Liver (tissue), 9 donors: Measurements from ENCODE around the gene LRRN3. TPM values are rescaled to one million over a fixed set of nuclear protein-coding genes. Genes with fewer than 3 reads are reported as not detected.

ENCODE experiments used
- DNase-seq: peaks from one replicate; pipeline ENCODE4 v3.0.0-alpha.2; 2017; ENCODE audit warnings: low spot score
- H3K27ac ChIP-seq, 2 donors: one replicate each; pipeline ENCODE4 v1.7.0; 2013; ENCODE audit warnings: inconsistent platforms in 2 of 2, low read length in 2 of 2, control low read depth in 1 of 2, low read depth in 1 of 2, mild to moderate bottlenecking in 1 of 2
- H3K27me3 ChIP-seq, 4 donors: one replicate each; pipeline versions ENCODE4 v1.6.1 to v1.7.0; 2013; ENCODE audit warnings: low read length in 3 of 4, inconsistent platforms in 1 of 4, mild to moderate bottlenecking in 1 of 4, moderate library complexity in 1 of 4; ENCODE audit not compliant: control insufficient read depth in 4 of 4, insufficient read depth in 4 of 4
- H3K36me3 ChIP-seq, 4 donors: one replicate each; pipeline versions ENCODE4 v1.6.1 to v1.7.0; 2013; ENCODE audit warnings: low read length in 3 of 4, mild to moderate bottlenecking in 3 of 4, low read depth in 1 of 4, moderate library complexity in 1 of 4; ENCODE audit not compliant: control insufficient read depth in 4 of 4, insufficient read depth in 3 of 4
- H3K4me1 ChIP-seq, 4 donors: one replicate each; pipeline versions ENCODE4 v1.6.1 to v1.7.0; 2013; ENCODE audit warnings: low read length in 3 of 4, mild to moderate bottlenecking in 3 of 4, moderate library complexity in 1 of 4; ENCODE audit not compliant: control insufficient read depth in 4 of 4, insufficient read depth in 4 of 4
- H3K4me3 ChIP-seq, 3 donors: one replicate each; pipeline versions ENCODE4 v1.6.1 to v1.7.0; 2013; ENCODE audit warnings: low read length in 3 of 3, control low read depth in 1 of 3, low read depth in 1 of 3, mild to moderate bottlenecking in 1 of 3
- H3K9ac ChIP-seq, 2 donors: one replicate each; pipeline ENCODE4 v1.7.0; 2013; ENCODE audit warnings: low read length in 2 of 2, mild to moderate bottlenecking in 2 of 2, moderate library complexity in 2 of 2, control low read depth in 1 of 2, low read depth in 1 of 2
- H3K9me3 ChIP-seq, 4 donors: one replicate each; pipeline versions ENCODE4 v1.6.1 to v1.7.0; 2013; ENCODE audit warnings: low read length in 3 of 4; ENCODE audit not compliant: control insufficient read depth in 4 of 4
- EGR1 ChIP-seq, 2 donors: IDR thresholded peaks; 2 replicates each; pipeline ENCODE4 v1.6.1; 2016 to 2018; ENCODE audit warnings: antibody characterized with exemption in 2 of 2, low read depth in 2 of 2
- FOXA1 ChIP-seq: IDR thresholded peaks from 2 replicates; pipeline ENCODE4 v1.6.1; 2016; ENCODE audit warnings: antibody characterized with exemption
- FOXA2 ChIP-seq: IDR thresholded peaks from 2 replicates; pipeline ENCODE4 v1.6.1; 2016; ENCODE audit warnings: antibody characterized with exemption
- GABPA ChIP-seq, 2 donors: IDR thresholded peaks in 1 of 2; conservative IDR thresholded peaks in 1 of 2; 2 replicates each; pipeline ENCODE4 v1.6.1; 2016; ENCODE audit warnings: antibody characterized with exemption in 2 of 2, mild to moderate bottlenecking in 1 of 2, moderate library complexity in 1 of 2
- HNF4A ChIP-seq, 2 donors: conservative IDR thresholded peaks; 2 replicates each; pipeline ENCODE4 v1.6.1; 2016; ENCODE audit warnings: antibody characterized with exemption in 2 of 2, mild to moderate bottlenecking in 2 of 2
- HNF4G ChIP-seq: IDR thresholded peaks from 2 replicates; pipeline ENCODE4 v1.6.1; 2016; ENCODE audit warnings: antibody characterized with exemption
- JUND ChIP-seq, 2 donors: IDR thresholded peaks; 2 replicates each; pipeline ENCODE4 v1.6.1; 2016; ENCODE audit warnings: antibody characterized with exemption in 2 of 2
- NR2F2 ChIP-seq: IDR thresholded peaks from 2 replicates; pipeline ENCODE4 v1.6.1; 2016; ENCODE audit warnings: antibody characterized with exemption
- RAD21 ChIP-seq, 2 donors: IDR thresholded peaks; 2 replicates each; pipeline ENCODE4 v1.6.1; 2016; ENCODE audit warnings: antibody characterized with exemption in 2 of 2, mild to moderate bottlenecking in 2 of 2
- RXRA ChIP-seq, 2 donors: IDR thresholded peaks; 2 replicates each; pipeline ENCODE4 v1.6.1; 2017 to 2018; ENCODE audit warnings: antibody characterized with exemption in 2 of 2, mild to moderate bottlenecking in 1 of 2
- SP1 ChIP-seq: IDR thresholded peaks from 2 replicates; pipeline ENCODE4 v1.6.1; 2018; ENCODE audit warnings: antibody characterized with exemption, mild to moderate bottlenecking
- TAF1 ChIP-seq: conservative IDR thresholded peaks from 2 replicates; pipeline ENCODE4 v1.6.1; 2016; ENCODE audit warnings: antibody characterized with exemption, mild to moderate bottlenecking
- YY1 ChIP-seq: IDR thresholded peaks from 2 replicates; pipeline ENCODE4 v1.6.1; 2016; ENCODE audit warnings: antibody characterized with exemption, mild to moderate bottlenecking
- WGBS: extraction: QIAGEN DNeasy Blood & Tissue Kit; methylation state at CpG from one replicate; pipeline ENCODE4 v1.1.7; 2013; 5-methylcytosine and 5-hydroxymethylcytosine counted together
- polyA plus RNA-seq, 2 donors: library from polyadenylated mRNA; stranded (reverse) in 1 of 2; unstranded in 1 of 2; fragments of 200-250 nt in 1 of 2; fragments of >200 nt in 1 of 2; fragmentation: Nextera tagmentation in 1 of 2; extraction: Ambion mirVana in 1 of 2; gene quantifications; one replicate each; pipeline versions ENCODE4 v1.2.1 to v1.2.3, GENCODE V29; 2013 to 2015
- total RNA-seq, 2 donors: library from RNA; depleted of rRNA; stranded (reverse); fragments of >200 nt; gene quantifications; one replicate each; pipeline ENCODE4 v1.2.3, GENCODE V29; 2014
- TF ChIP-seq, protein P1 (sequence below): fragments of 150-350 bp; IDR thresholded peaks from 2 replicates; pipeline ENCODE4 v1.5.1; 2017; ENCODE audit warnings: improper control_type of control experiment, low read depth, low read length; ENCODE audit not compliant: missing input control
- TF ChIP-seq, protein P2 (sequence below): IDR thresholded peaks from 2 replicates; pipeline ENCODE4 v1.6.1; 2016; ENCODE audit warnings: antibody characterized with exemption
- TF ChIP-seq, protein P3 (sequence below): IDR thresholded peaks from 2 replicates; pipeline ENCODE4 v1.6.1; 2016; ENCODE audit warnings: antibody characterized with exemption
- TF ChIP-seq, protein P4 (sequence below): IDR thresholded peaks from 2 replicates; pipeline ENCODE4 v1.6.1; 2016; ENCODE audit warnings: antibody characterized with exemption
- TF ChIP-seq, protein P5 (sequence below): IDR thresholded peaks from 2 replicates; pipeline ENCODE4 v1.6.1; 2016; ENCODE audit warnings: antibody characterized with exemption, mild to moderate bottlenecking
- donor health status: healthy.
- donor health status: healthy.
- donor health status: healthy.
- donor health status: healthy.
- donor health status: healthy.

Gene LRRN3
- total and polyA plus RNA-seq, 4 donors: 0.18 to 1.1 (median 0.32) TPM

DNA sequence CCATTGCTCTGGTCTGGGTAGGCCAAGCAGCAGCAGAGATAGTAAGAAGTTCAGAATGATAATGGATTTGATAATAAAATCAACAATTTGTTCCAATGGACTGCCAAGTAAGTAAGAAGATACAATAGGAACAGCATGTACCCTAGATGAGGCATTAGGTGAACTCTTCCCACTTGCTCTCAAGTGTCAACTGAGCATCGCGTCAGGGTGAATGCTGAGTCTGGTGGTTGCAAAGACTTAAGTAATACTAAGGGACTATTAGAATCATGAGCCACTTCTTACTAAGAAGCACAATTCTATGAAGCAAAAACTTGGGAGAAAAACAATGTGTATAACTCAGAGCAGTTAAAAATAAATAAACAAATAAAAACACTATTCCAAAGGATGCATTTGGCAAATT is 54.5 kb downstream of the LRRN3 start:
- WGBS: 65% methylated on average over 2 of the region's 2 CpGs
- no peak for DNase-seq
- H3K9ac ChIP-seq: no peak overlapping the region
- no peaks in the 10 kb centered on the region for H3K27me3 ChIP-seq
- no peaks in the 10 kb centered on the region for H3K9me3 ChIP-seq
- TF ChIP-seq, protein P1, sequence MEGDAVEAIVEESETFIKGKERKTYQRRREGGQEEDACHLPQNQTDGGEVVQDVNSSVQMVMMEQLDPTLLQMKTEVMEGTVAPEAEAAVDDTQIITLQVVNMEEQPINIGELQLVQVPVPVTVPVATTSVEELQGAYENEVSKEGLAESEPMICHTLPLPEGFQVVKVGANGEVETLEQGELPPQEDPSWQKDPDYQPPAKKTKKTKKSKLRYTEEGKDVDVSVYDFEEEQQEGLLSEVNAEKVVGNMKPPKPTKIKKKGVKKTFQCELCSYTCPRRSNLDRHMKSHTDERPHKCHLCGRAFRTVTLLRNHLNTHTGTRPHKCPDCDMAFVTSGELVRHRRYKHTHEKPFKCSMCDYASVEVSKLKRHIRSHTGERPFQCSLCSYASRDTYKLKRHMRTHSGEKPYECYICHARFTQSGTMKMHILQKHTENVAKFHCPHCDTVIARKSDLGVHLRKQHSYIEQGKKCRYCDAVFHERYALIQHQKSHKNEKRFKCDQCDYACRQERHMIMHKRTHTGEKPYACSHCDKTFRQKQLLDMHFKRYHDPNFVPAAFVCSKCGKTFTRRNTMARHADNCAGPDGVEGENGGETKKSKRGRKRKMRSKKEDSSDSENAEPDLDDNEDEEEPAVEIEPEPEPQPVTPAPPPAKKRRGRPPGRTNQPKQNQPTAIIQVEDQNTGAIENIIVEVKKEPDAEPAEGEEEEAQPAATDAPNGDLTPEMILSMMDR: no peak
- TF ChIP-seq GABPA (IDR thresholded peaks at IDR 0.05 in 1 of 2, conservative IDR thresholded peaks at IDR 0.05 in 1 of 2) (no peak), HNF4G (no peak), YY1 (no peak), FOXA1 (no peak), JUND (IDR thresholded peaks at IDR 0.05) (no peak), NR2F2 (no peak), SP1 (no peak), RXRA (IDR thresholded peaks at IDR 0.05) (no peak), HNF4A (conservative IDR thresholded peaks at IDR 0.05) (no peak), TAF1 (no peak), EGR1 (IDR thresholded peaks at IDR 0.05; ENCODE audit: low read depth in 2 of 2) (no peak), FOXA2 (no peak)
- TF ChIP-seq, protein P2, sequence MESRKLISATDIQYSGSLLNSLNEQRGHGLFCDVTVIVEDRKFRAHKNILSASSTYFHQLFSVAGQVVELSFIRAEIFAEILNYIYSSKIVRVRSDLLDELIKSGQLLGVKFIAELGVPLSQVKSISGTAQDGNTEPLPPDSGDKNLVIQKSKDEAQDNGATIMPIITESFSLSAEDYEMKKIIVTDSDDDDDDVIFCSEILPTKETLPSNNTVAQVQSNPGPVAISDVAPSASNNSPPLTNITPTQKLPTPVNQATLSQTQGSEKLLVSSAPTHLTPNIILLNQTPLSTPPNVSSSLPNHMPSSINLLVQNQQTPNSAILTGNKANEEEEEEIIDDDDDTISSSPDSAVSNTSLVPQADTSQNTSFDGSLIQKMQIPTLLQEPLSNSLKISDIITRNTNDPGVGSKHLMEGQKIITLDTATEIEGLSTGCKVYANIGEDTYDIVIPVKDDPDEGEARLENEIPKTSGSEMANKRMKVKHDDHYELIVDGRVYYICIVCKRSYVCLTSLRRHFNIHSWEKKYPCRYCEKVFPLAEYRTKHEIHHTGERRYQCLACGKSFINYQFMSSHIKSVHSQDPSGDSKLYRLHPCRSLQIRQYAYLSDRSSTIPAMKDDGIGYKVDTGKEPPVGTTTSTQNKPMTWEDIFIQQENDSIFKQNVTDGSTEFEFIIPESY: no peak
- TF ChIP-seq, protein P3, sequence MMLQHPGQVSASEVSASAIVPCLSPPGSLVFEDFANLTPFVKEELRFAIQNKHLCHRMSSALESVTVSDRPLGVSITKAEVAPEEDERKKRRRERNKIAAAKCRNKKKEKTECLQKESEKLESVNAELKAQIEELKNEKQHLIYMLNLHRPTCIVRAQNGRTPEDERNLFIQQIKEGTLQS: no peak
- TF ChIP-seq, protein P4, sequence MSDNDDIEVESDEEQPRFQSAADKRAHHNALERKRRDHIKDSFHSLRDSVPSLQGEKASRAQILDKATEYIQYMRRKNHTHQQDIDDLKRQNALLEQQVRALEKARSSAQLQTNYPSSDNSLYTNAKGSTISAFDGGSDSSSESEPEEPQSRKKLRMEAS: no peak
- TF ChIP-seq, protein P5, sequence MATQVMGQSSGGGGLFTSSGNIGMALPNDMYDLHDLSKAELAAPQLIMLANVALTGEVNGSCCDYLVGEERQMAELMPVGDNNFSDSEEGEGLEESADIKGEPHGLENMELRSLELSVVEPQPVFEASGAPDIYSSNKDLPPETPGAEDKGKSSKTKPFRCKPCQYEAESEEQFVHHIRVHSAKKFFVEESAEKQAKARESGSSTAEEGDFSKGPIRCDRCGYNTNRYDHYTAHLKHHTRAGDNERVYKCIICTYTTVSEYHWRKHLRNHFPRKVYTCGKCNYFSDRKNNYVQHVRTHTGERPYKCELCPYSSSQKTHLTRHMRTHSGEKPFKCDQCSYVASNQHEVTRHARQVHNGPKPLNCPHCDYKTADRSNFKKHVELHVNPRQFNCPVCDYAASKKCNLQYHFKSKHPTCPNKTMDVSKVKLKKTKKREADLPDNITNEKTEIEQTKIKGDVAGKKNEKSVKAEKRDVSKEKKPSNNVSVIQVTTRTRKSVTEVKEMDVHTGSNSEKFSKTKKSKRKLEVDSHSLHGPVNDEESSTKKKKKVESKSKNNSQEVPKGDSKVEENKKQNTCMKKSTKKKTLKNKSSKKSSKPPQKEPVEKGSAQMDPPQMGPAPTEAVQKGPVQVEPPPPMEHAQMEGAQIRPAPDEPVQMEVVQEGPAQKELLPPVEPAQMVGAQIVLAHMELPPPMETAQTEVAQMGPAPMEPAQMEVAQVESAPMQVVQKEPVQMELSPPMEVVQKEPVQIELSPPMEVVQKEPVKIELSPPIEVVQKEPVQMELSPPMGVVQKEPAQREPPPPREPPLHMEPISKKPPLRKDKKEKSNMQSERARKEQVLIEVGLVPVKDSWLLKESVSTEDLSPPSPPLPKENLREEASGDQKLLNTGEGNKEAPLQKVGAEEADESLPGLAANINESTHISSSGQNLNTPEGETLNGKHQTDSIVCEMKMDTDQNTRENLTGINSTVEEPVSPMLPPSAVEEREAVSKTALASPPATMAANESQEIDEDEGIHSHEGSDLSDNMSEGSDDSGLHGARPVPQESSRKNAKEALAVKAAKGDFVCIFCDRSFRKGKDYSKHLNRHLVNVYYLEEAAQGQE: no peak
- no peaks in the 10 kb centered on the region for H3K4me1 ChIP-seq
- no peak overlapping the region for H3K27ac ChIP-seq
- H3K4me3 ChIP-seq: no peak overlapping the region
- no peaks in the 10 kb centered on the region for H3K36me3 ChIP-seq

DNA sequence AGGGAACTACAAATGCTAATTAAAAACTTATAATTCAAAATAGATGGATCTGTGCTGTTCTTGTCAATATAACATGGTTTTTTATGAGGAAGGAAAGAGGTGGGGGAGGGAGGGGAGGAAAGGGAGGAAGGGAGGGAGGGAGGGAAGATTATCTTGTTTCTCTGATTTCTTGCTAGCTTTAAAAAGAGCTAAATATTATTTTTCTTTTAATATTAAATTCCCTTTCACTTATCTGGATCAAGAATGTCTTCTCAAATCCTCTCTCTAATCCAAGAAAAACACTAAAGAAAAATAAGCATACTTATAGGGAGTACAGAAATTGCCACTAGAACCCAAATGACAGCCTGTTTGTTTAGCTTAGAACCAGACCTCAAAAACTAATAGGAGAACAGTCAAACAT is 55.2 kb downstream of the LRRN3 start:
- Histone ChIP-seq H3K4me1 (no peaks in the 10 kb centered on the region), H3K27ac (no peak overlapping the region), H3K9me3 (no peaks in the 10 kb centered on the region), H3K36me3 (no peaks in the 10 kb centered on the region), H3K9ac (no peak overlapping the region), H3K4me3 (no peak overlapping the region), H3K27me3 (no peaks in the 10 kb centered on the region)
- no peak for DNase-seq
- TF ChIP-seq FOXA1 (no peak), GABPA (IDR thresholded peaks at IDR 0.05 in 1 of 2, conservative IDR thresholded peaks at IDR 0.05 in 1 of 2) (no peak), NR2F2 (no peak), YY1 (no peak), HNF4G (no peak), RXRA (IDR thresholded peaks at IDR 0.05) (no peak), EGR1 (IDR thresholded peaks at IDR 0.05; ENCODE audit: low read depth in 2 of 2) (no peak), SP1 (no peak), RAD21 (IDR thresholded peaks at IDR 0.05) (no peak), HNF4A (conservative IDR thresholded peaks at IDR 0.05) (no peak)
- TF ChIP-seq, protein P4: no peak
- TF ChIP-seq, protein P1: no peak
- TF ChIP-seq, protein P5: no peak
